Islet precursor cell (in vitro differentiated cells): Measurements from ENCODE around the gene CCDC117.
"Not testable (repeated sequence)": the region's sequence is repeated elsewhere in the genome, so short reads cannot be mapped to it uniquely, and the experiment has no call there.

ENCODE experiments used
- DNase-seq: peaks from one replicate; pipeline ENCODE4 v3.0.0-alpha.2; 2018

CCDC117 gene

GRCh38 chr22:28802595-28803123 lies 30.2 kb downstream of the CCDC117 start:
- DNase-seq, result no peak

- DNase-seq, result not testable (repeated sequence)
Observed at GRCh38 chr22:28805426-28805825, 32.9 kb downstream of the CCDC117 start.

GRCh38 chr22:28808716-28809355 lies 36.3 kb downstream of the CCDC117 start:
- DNase-seq, result no peak

GRCh38 chr22:28810821-28811491 lies 38.5 kb downstream of the CCDC117 start:
- no peak for DNase-seq

- no peak for DNase-seq
Observed at GRCh38 chr22:28812516-28812915, 40.0 kb downstream of the CCDC117 start.

- no peak for DNase-seq
Observed at GRCh38 chr22:28813772-28814518, 41.5 kb downstream of the CCDC117 start.

- no peak for DNase-seq
Observed at GRCh38 chr22:28815111-28815510, 42.6 kb downstream of the CCDC117 start.

- no peak for DNase-seq
Observed at GRCh38 chr22:28815729-28816128, 43.2 kb downstream of the CCDC117 start.

GRCh38 chr22:28817064-28817463 lies 44.6 kb downstream of the CCDC117 start:
- no peak for DNase-seq

GRCh38 chr22:28817919-28818859 lies 45.7 kb downstream of the CCDC117 start:
- DNase-seq, result no peak

GRCh38 chr22:28819253-28820096 lies 47.0 kb downstream of the CCDC117 start:
- no peak for DNase-seq

- DNase-seq, result no peak
Observed at GRCh38 chr22:28820885-28821284, 48.4 kb downstream of the CCDC117 start.

- no peak for DNase-seq
Observed at GRCh38 chr22:28821452-28821851, 49.0 kb downstream of the CCDC117 start.

- no peak for DNase-seq
Observed at GRCh38 chr22:28822930-28823551, 50.5 kb downstream of the CCDC117 start.

GRCh38 chr22:28824455-28824854 lies 52.0 kb downstream of the CCDC117 start:
- DNase-seq, result not testable (repeated sequence)

GRCh38 chr22:28826430-28826829 lies 53.9 kb downstream of the CCDC117 start:
- DNase-seq, result not testable (repeated sequence)

GRCh38 chr22:28826921-28827320 lies 54.4 kb downstream of the CCDC117 start:
- no peak for DNase-seq

- peak; percentile 76 for DNase-seq
Observed at GRCh38 chr22:28829358-28830181, 57.1 kb downstream of the CCDC117 start.

GRCh38 chr22:28830441-28830840 lies 57.9 kb downstream of the CCDC117 start:
- no peak for DNase-seq
